ENCODE measurements around the gene TPP2.
A peak's percentile ranks its signal among the peaks of the same experiment; 100 is the strongest.

Gene TPP2

DNA sequence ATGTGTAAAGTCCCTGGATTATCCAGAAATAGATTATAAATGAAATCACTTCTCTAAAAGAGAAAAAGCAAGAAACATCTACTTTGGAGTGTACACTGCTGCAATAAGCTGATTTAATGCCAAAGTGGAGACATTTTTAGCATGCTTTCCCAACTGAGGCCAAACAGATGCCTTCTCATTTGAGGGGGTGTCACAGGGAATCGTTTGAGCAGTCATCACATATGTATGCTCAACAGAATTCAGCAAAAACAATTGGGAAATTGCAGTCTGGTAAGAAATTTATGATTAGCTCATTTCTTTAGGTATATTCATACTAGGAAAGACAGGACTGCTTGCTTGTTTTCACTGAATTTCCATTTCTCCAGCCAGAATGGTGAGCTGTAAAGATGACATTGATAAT, 27.3 kb upstream of the TPP2 start:
- Mint-ChIP-seq H3K27ac (no peak overlapping the region), H3K4me3 (no peak overlapping the region), H3K9me3 (no peaks in the 10 kb centered on the region), H3K4me1 (no peaks in the 10 kb centered on the region), H3K27me3 (ENCODE audit: low read depth) (no peaks in the 10 kb centered on the region), H3K36me3 (ENCODE audit: low read depth) (no peaks in the 10 kb centered on the region)
- TF ChIP-seq, protein P1, sequence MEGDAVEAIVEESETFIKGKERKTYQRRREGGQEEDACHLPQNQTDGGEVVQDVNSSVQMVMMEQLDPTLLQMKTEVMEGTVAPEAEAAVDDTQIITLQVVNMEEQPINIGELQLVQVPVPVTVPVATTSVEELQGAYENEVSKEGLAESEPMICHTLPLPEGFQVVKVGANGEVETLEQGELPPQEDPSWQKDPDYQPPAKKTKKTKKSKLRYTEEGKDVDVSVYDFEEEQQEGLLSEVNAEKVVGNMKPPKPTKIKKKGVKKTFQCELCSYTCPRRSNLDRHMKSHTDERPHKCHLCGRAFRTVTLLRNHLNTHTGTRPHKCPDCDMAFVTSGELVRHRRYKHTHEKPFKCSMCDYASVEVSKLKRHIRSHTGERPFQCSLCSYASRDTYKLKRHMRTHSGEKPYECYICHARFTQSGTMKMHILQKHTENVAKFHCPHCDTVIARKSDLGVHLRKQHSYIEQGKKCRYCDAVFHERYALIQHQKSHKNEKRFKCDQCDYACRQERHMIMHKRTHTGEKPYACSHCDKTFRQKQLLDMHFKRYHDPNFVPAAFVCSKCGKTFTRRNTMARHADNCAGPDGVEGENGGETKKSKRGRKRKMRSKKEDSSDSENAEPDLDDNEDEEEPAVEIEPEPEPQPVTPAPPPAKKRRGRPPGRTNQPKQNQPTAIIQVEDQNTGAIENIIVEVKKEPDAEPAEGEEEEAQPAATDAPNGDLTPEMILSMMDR (IDR thresholded peaks at IDR 0.05; ENCODE audit: unreplicated experiment in 3 of 3) = no peak

DNA sequence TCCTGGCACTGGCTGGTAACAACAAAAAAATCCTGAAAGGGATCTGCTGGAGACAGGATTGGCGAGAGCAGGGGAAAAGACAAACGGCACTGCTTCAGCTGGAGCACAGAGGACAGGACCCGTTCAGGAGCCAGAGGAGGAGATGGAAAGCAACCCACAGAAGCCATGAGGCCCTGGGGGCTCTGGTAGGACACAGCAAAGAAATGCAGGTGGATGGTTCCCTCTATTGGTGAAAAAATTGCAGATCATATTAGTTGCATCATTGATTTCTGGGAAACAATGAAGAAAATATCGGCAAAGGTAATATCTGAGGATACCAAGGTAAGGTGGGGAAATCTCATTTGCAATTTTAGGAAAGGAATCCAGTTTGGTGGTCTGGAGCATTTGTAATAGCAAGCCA, 25.7 kb upstream of the TPP2 start:
- Mint-ChIP-seq H3K36me3 (ENCODE audit: low read depth) (no peaks in the 10 kb centered on the region), H3K9me3 (no peaks in the 10 kb centered on the region), H3K4me1 (no peaks in the 10 kb centered on the region), H3K4me3 (no peak overlapping the region), H3K27ac (no peak overlapping the region), H3K27me3 (ENCODE audit: low read depth) (no peaks in the 10 kb centered on the region)
- TF ChIP-seq, protein P1 (IDR thresholded peaks at IDR 0.05; ENCODE audit: unreplicated experiment in 3 of 3) = peak in 1 of 3 experiments; percentile 8

DNA sequence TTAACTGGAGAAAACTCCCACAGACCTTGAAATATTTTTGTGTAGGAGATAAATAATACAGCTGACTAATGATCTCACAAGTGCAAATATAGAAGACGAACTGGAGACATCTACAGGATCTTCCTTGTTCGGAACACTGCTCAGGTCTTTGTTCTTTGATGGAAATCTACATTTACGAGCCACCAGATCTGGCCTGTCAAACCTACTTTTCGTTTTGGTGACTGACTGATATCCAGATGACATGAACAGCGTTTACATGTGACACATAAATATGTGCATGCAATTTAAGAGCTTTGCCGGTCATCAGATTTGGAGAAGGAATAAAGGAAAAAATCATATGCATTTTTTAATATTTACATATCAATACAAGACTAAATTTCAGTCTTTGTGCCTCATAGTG, 24.5 kb upstream of the TPP2 start:
- H3K27me3 Mint-ChIP-seq (ENCODE audit: low read depth) = no peaks in the 10 kb centered on the region
- no peaks in the 10 kb centered on the region for H3K4me1 Mint-ChIP-seq
- H3K9me3 Mint-ChIP-seq = no peaks in the 10 kb centered on the region
- no peaks in the 10 kb centered on the region for H3K36me3 Mint-ChIP-seq (ENCODE audit: low read depth)
- no peak overlapping the region for H3K4me3 Mint-ChIP-seq
- H3K27ac Mint-ChIP-seq = no peak overlapping the region
- TF ChIP-seq, protein P1 (IDR thresholded peaks at IDR 0.05; ENCODE audit: unreplicated experiment in 3 of 3) = no peak

DNA sequence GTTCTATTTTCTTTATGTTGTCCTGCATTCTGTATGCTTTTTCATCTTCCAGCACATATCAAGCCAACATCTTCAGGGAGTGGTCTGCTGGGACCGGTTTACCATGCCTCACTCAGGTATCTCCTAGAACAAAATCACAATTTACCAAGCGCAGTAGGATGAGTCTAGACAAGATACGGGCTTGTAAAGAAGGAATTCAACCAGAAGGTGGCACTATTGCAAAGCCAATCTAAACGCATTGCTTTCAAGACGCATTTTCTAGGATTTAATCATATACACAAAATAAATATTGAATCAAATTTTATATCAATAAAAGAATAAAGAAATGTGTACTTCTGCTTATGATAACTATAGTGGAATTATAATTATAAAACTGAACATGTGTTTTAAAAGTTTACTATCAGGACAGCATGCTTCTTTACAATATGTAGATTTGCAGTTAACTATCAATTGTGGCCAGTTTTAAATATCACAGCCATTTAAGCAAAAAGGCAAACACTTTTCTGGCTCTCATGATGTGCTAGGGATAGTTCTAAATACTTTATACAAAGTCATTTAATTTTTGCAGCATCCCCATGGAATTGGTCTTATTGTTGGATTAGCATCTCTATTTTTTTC, 16.1 kb upstream of the TPP2 start:
- Mint-ChIP-seq H3K36me3 (ENCODE audit: low read depth) (no peaks in the 10 kb centered on the region), H3K27me3 (ENCODE audit: low read depth) (peaks cover 3% of the 10 kb centered on the region), H3K4me3 (no peak overlapping the region), H3K27ac (no peak overlapping the region), H3K9me3 (no peaks in the 10 kb centered on the region), H3K4me1 (peaks cover 11% of the 10 kb centered on the region)
- TF ChIP-seq, protein P1 (IDR thresholded peaks at IDR 0.05; ENCODE audit: unreplicated experiment in 3 of 3) = peak; percentile 76 to 79 (median 79)

DNA sequence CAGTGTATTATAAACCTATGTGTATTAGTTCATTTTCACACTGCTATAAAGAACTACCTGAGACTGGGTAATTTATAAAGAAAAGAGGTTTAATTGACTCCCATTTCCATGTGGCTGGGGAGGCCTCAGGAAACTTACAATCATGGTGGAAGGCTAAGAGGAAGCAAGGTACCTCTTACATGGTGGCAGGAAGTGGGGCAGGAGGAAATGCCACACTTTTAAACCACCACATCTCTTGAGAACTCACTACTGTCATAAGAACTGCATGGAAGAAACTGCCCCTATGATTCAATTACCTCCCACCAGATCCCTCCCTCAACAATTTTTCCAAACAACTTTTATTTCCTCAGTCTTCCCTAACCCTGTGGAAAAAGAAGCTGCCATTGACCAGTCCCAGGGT, 14.5 kb upstream of the TPP2 start:
- TF ChIP-seq, protein P1 (IDR thresholded peaks at IDR 0.05; ENCODE audit: unreplicated experiment in 3 of 3) = no peak
- Mint-ChIP-seq H3K9me3 (no peaks in the 10 kb centered on the region), H3K4me3 (no peak overlapping the region), H3K4me1 (peaks cover 11% of the 10 kb centered on the region), H3K27me3 (ENCODE audit: low read depth) (peaks cover 3% of the 10 kb centered on the region), H3K36me3 (ENCODE audit: low read depth) (no peaks in the 10 kb centered on the region), H3K27ac (no peak overlapping the region)

DNA sequence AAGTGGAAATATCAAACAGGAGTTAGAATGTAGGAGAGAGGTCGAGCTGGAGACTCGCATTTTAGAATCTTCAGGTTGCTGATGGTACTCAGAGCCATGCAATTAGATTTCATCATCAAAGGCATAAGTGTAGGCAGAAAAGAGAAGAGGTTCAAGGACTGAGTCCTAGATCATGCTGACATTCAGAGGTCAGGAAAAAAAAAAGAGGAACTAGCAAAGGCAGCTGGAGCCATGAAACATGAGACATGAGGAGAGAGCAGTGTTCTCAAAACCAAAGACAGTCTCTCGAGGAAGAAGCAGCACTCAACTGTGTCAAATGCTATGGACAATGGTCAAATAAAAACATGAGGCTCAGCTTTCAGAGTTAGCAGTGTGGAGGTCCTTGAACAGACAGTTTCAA, 12.4 kb upstream of the TPP2 start:
- H3K27ac Mint-ChIP-seq = no peak overlapping the region
- H3K4me1 Mint-ChIP-seq = peaks cover 11% of the 10 kb centered on the region
- H3K4me3 Mint-ChIP-seq = no peak overlapping the region
- H3K9me3 Mint-ChIP-seq = no peaks in the 10 kb centered on the region
- no peaks in the 10 kb centered on the region for H3K27me3 Mint-ChIP-seq (ENCODE audit: low read depth)
- TF ChIP-seq, protein P1 (IDR thresholded peaks at IDR 0.05; ENCODE audit: unreplicated experiment in 3 of 3) = no peak
- no peaks in the 10 kb centered on the region for H3K36me3 Mint-ChIP-seq (ENCODE audit: low read depth)
